HL-60 (cell line): ENCODE results near the gene RALA.

Experiments
- CTCF ChIP-seq: IDR thresholded peaks from one replicate; pipeline ENCODE4 v1.5.1; 2011; ENCODE audit warnings: low read length, control low read depth, inconsistent platforms; ENCODE audit not compliant: insufficient read depth
- GABPA ChIP-seq: IDR thresholded peaks from 2 replicates; pipeline ENCODE4 v1.6.1; 2012; ENCODE audit warnings: low read depth
- POLR2AphosphoS5 ChIP-seq: IDR thresholded peaks from 2 replicates; pipeline ENCODE4 v1.6.1; 2012; ENCODE audit warnings: low read depth
- REST ChIP-seq: IDR thresholded peaks from 2 replicates; pipeline ENCODE4 v1.6.1; 2012; ENCODE audit warnings: low read depth; ENCODE audit not compliant: insufficient replicate concordance
- SPI1 ChIP-seq: IDR thresholded peaks from 2 replicates; pipeline ENCODE4 v1.6.1; 2012; ENCODE audit warnings: low read depth, mild to moderate bottlenecking, borderline replicate concordance

GRCh38 chr7:39651265-39651664 lies 27.9 kb downstream of the RALA start:
- TF ChIP-seq CTCF (no peak), REST (no peak), POLR2AphosphoS5 (no peak), SPI1 (no peak), GABPA (no peak)
